Measurements from ENCODE around the gene CEP170B.

Gene CEP170B

GRCh38 chr14:104864267-104865080 is 594 bp upstream of the CEP170B start:
- TF ChIP-seq CTCF (conservative IDR thresholded peaks at IDR 0.05; ENCODE audit: low read depth, low read length) = no peak
- no peak for DNase-seq (ENCODE audit: low read depth)
- H3K4me3 ChIP-seq (ENCODE audit: low read length) = peak overlapping the region; percentile 49

GRCh38 chr14:104865631-104866441 is 768 bp downstream of the CEP170B start:
- H3K4me3 ChIP-seq (ENCODE audit: low read length) = peak overlapping the region; percentile 65
- no peak for DNase-seq (ENCODE audit: low read depth)
- TF ChIP-seq CTCF (conservative IDR thresholded peaks at IDR 0.05; ENCODE audit: low read depth, low read length) = no peak

- DNase-seq (ENCODE audit: low read depth) = no peak
- H3K4me3 ChIP-seq (ENCODE audit: low read length) = peak overlapping the region; percentile 65
- TF ChIP-seq CTCF (conservative IDR thresholded peaks at IDR 0.05; ENCODE audit: low read depth, low read length) = no peak
Observed at GRCh38 chr14:104866451-104867370, 1.6 kb downstream of the CEP170B start.

- no peak for DNase-seq (ENCODE audit: low read depth)
- TF ChIP-seq CTCF (conservative IDR thresholded peaks at IDR 0.05; ENCODE audit: low read depth, low read length) = no peak
- no peak overlapping the region for H3K4me3 ChIP-seq (ENCODE audit: low read length)
Observed at GRCh38 chr14:104867371-104868059, 2.4 kb downstream of the CEP170B start.

- no peak for TF ChIP-seq CTCF (conservative IDR thresholded peaks at IDR 0.05; ENCODE audit: low read depth, low read length)
- no peak for DNase-seq (ENCODE audit: low read depth)
- no peak overlapping the region for H3K4me3 ChIP-seq (ENCODE audit: low read length)
Observed at GRCh38 chr14:104868060-104868740, 3.1 kb downstream of the CEP170B start.

Measured in retinal pigment epithelial cell (primary cell).